HG03378 (cell line): Measurements from ENCODE around the gene THAP4.

Experiments
- ATAC-seq: cut with Tn5 transposase; IDR thresholded peaks from one replicate; pipeline ENCODE4 v1.9.1; 2021; ENCODE audit warnings: mild to moderate bottlenecking, moderate library complexity; ENCODE audit not compliant: unreplicated experiment

Gene THAP4

DNA sequence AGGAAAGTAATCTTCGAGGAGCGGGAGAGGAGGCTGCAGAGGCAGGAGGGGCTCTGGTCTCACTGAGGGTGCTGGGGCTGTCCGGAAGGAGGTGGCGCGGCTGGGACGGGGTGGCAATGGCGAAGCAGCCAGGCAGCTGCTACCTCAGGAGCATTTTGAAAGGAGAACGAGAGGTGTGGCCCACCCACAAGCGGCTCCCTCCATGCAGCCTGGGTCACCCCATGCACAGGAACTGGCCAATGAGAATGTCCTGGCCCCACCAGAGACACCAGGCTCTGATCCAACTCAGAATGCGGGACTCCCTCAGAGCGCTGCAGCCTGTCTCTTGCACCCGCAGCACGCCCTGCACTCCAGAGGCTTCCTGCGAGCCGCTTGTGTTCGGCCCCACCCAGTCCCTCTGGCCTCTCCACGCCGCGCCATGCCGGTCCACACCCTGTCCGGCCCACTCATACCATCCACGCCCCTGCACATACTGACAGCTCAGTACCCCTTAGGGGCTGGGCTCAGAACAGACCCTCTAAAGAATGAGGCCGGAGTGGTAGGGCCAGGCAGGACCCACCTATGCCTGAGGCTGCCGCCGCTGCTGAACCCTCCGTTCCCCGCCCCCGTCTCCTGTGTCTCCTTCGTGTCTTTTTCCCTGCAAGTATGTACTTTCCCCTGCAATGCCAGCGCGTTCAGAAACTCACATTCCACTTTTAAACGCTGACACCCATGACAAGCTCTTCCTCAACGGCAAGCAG, 84.8 kb downstream of the THAP4 start:
- no peak for ATAC-seq

GRCh38 chr2:241551599-241551997, 85.4 kb downstream of the THAP4 start:
- no peak for ATAC-seq

DNA sequence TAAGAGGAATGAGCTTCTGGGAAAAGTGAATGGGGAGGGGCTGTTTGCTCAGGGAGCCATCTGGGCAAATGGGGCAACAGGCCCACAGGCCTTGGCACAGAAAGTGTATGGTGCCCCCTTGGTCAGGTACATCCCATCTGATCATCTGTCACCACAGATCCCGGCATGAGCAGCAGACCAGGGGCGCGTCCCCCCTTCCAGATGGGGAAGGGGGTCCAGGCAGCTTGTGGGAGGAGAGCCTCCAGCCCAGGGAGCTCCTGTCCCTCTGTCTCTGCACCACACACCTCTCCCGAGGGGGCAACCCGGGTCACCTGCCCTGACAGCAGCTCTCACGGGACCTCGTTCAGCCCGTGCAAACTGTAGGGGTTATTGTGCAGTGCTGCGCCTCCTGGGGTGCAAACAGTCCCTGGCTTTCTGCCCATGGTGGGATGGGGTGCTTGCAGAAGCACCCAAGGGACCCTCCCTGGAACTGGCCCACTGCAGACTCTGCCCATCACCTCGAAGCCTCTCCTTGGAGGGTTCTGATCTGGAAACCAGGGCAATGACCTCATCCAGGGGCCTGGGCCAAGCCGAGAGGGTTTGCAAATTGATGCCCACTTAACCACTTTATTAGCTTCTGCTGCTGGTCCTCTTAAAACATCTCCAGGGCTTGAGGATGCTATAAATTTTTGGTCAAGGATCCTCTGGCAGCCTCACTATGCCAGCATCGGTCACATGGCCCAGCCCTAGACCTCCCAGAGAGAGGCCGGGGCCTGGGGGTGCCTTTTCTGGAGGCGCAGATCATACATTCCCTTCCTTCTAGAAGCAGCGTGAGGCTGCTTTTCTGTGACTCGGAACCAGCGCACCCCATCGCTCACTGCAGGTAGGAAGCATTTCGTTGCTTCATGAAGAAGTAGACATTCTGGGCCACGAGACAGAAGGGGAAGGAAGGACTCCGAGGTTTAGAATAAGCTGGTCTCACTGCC, 86.1 kb downstream of the THAP4 start:
- no peak for ATAC-seq

GRCh38 chr2:241548451-241548835, 88.5 kb downstream of the THAP4 start:
- no peak for ATAC-seq

GRCh38 chr2:241547781-241548450, 89.0 kb downstream of the THAP4 start:
- ATAC-seq: no peak

- ATAC-seq: no peak
Measured at GRCh38 chr2:241546771-241547498, 90.0 kb downstream of the THAP4 start.

DNA sequence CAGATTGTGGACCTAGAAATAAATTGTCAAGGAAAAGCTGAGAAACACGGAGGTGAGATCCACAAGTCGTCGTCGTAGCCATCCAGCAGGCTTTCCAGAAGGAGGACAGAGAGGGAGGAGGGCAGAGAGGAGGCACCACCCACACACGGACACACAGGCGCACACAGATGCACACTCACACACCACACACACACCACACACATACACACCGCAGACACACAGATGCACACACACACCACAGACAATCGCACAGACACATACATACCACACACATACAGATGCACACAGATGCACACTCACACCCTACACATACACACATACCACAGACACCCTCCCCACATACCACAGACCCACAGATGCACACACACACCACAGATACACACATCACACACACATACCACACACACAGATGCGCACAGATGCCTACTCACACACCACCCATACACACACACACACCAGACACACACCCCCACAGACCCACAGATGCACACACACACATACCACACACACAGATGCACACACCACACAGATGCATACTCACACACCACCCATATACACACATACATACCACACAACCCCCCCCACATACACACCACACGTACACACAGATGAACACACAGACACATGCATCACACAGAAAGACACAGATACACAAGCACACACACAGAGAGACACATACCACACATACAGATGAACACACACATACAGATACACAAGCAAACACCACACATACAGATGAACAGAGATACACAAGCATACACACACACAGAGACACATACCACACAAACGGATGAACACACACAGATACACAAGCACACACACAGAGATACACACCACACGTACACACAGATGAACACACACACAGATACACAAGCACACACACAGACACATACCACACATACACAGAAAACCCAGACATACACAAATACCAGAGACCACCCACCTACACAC, 91.2 kb downstream of the THAP4 start:
- ATAC-seq: no peak

DNA sequence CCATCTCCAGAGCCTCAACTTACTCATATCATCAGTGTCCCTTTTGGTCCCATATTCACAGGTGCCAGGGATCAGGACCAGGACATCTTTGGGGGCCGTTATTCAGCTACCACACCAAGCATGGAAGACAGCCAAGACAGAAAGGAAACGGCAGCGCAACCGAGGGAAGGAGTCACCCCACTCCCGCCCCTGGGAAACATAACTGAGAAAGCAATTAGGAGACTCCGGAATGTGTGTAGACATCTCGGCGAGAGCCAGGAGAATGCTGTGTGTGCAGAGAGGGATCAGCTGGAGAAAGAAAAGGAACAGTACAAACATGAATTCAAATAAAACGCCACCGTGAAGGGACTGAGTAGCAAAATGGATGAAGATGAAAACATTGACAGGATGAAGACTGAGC, 91.9 kb downstream of the THAP4 start:
- ATAC-seq: no peak

DNA sequence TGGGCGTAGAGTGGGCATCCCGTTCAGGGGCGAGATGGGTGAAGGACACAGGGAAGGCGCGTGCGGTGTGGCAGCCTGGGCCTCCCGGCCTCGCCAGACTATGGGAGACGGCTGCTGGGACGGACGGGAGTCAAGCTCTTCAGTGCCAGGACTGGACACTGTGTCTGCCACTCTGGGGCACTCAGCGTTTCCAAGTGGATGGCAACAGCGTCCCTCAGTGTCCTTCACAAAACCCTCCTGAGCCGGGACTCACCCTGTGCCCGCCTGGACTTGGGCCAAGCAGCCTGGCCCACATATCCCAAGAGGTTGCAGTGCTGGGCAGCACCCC, 94.7 kb downstream of the THAP4 start:
- ATAC-seq: no peak

- ATAC-seq: no peak
Measured at GRCh38 chr2:241541564-241542277, 95.2 kb downstream of the THAP4 start.

DNA sequence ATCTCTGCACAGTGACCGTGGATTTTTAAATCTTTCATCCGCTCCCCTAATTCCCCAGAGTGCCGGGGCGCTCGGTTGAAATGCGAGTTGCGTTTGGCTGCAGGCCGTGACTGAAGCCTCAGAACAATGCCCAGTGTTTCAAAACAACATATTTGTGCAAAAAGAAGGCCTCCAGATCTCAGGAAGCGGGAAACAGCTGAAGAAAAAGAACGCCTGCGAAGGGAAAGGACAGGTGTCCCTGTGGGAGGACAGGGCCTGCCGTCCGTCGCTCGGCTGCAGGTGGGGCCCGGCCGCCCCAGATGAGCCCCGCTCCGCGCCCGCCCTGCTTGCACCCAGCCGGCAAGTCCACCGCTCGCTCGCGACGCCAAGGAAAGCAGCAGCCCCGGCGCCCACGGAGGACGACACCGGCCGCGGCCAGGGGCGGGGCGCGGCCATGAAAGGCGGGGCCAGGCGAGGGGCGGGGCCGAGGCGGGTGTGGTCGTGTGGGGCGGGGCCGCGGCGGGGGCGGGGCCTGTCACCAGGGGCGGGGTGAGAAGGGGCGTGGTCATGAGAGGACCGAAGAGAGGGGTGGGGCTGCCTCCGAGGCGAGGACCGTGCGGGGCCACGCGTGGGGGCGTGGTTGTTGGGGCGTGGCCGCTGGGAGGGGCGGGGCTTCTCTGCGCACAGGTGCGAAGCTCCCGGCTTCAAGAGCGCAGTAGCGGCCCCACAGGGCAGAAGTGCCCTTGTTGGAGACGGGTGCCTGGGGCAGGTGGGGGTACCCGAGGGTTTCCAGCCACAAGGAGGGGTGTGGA, 96.0 kb downstream of the THAP4 start:
- ATAC-seq: no peak

DNA sequence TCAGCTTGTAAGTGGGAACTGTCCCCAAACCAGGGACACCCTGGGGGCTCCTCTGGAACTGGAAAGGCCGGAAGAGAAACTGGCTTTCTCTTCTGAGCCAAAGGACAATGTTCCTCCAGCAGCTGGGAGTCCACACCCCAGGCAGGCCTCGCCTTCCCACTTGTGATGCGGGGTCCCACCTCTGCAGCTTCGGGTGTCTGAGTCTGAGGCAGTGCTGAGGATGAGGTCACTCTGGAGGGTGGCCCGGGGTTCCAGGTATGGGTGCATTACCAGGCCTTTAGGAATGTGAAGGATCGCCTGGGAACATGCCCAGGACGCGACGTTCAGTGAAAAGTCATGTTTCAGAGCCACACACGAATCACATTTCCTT, 96.6 kb downstream of the THAP4 start:
- ATAC-seq: no peak

DNA sequence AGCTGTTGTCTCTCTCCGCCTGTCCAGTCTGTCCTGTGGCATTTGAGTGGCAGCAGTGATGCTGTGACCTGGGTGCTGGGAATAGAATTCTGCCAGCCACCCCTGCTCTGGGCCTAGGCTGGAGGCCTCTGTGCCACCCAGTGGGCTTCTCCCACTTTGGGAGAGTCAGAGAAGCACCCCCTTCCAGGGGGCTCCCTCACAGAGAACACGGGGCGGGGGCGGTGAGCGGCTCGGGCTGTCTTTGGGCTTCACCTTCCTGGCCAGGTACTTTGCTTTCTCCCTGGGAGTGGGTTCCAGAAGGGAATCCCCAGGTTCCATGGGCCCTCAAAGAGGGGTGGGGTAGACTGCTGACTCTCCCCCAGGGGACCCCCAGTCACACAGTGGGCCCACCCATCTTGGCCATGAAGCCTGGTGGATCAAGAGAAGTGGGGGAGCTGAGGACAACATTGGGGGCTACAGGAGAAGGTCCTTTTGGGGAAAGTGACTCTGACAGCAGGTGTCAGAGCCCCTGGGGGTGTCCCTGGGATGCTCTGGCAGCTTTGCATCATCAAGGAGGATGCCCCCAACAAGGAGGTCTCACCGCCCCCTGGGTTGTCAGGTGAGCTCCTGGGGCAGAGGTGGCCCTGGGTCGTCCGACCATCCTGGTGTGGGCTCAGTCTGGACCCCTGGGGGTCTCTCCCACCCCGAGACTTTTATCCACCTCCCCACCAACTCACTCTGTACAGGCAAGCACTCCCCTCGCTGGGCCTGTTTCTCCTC, 97.2 kb downstream of the THAP4 start:
- no peak for ATAC-seq

GRCh38 chr2:241538838-241539615, 97.9 kb downstream of the THAP4 start:
- no peak for ATAC-seq

- no peak for ATAC-seq
Measured at GRCh38 chr2:241535871-241536655, 100.9 kb downstream of the THAP4 start.

DNA sequence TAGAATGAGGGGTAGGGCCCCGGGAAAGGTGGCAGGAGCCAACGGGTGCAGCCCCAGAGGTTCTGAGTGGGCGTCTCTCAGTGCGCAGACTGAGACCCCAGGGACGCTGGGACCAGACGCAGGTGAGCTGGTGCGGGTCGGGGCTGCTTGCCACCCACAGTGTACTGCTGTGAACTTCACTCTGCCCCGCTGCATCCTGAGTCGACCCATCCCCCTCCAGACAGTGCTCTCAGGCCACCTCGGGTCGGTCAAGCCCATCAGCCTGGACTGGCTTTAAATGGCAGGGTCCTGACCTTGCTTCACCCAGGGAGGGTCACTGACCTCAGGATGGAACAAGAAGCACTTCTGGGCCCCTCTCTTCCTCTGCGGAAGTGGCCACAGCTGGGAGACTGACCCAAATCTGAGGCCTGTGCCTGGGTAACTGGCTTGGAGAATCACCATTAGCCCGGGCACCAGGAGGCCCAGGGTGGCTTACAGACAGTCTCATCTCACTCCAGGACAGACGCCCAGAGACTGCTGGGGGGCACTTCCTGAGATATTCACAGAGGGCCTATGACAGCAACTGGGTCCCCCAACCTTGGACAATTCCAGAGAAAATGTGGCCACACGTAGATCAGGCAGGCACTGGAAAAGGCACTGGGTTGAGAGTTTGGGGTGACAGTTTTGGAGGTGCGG, 102.1 kb downstream of the THAP4 start:
- no peak for ATAC-seq
